ENCODE results near the gene NR2F1-AS1.
"Not testable (repeated sequence)": the region's sequence is repeated elsewhere in the genome, so short reads cannot be mapped to it uniquely, and the experiment has no call there.

NR2F1-AS1 gene

DNA sequence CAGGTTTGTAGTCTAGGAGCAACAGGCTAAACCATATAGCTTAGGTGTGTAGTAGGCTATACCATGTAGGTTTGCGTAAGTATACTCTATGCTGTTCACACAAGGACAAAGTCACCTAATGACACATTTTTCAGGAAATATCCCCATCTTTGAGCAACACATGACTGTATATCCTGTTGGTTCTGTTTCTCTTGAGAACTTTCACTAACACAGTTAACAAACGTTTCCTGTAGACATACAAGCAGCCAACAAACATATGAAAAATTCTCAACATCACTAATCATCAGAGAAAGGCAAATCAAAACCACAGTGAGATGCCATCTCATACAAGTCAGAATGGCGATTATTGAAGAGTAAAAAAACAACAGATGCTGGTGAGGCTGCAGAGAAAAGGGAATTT lies 68.2 kb downstream of the NR2F1-AS1 start:
- TF ChIP-seq, protein P1, sequence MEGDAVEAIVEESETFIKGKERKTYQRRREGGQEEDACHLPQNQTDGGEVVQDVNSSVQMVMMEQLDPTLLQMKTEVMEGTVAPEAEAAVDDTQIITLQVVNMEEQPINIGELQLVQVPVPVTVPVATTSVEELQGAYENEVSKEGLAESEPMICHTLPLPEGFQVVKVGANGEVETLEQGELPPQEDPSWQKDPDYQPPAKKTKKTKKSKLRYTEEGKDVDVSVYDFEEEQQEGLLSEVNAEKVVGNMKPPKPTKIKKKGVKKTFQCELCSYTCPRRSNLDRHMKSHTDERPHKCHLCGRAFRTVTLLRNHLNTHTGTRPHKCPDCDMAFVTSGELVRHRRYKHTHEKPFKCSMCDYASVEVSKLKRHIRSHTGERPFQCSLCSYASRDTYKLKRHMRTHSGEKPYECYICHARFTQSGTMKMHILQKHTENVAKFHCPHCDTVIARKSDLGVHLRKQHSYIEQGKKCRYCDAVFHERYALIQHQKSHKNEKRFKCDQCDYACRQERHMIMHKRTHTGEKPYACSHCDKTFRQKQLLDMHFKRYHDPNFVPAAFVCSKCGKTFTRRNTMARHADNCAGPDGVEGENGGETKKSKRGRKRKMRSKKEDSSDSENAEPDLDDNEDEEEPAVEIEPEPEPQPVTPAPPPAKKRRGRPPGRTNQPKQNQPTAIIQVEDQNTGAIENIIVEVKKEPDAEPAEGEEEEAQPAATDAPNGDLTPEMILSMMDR (IDR thresholded peaks at IDR 0.05; ENCODE audit: insufficient read depth, low read length, poor library complexity, severe bottlenecking): no peak
- no peak for DNase-seq (ENCODE audit: extremely low read depth, insufficient read length)
- H3K4me3 ChIP-seq (replicated peaks; ENCODE audit: low read depth, low read length): no peak overlapping the region

DNA sequence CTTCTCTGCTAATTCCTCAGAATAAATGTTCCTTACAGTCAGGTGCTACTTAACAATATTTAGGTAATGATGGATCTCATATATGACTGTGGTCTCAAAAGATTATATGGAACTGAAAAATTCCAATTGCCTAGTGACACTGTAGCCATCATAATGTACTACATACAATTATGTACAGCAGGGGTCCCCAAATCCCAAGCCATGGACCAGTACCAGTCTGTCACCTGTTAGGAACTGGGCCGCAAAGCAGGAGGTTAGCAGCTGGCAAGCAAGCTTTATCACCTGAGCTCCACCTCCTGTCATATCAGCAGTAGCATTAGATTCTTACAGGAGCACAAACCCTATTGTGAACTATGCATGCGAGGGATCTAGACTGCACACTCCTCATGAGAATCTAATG lies 69.6 kb downstream of the NR2F1-AS1 start:
- H3K4me3 ChIP-seq (replicated peaks; ENCODE audit: low read depth, low read length): no peak overlapping the region
- H3K27me3 ChIP-seq (replicated peaks; ENCODE audit: control insufficient read depth, insufficient read depth, low read length): no peaks in the 10 kb centered on the region
- no peak for DNase-seq (ENCODE audit: extremely low read depth, insufficient read length)
- TF ChIP-seq, protein P1 (IDR thresholded peaks at IDR 0.05; ENCODE audit: insufficient read depth, low read length, poor library complexity, severe bottlenecking): no peak
- no peaks in the 10 kb centered on the region for H3K36me3 ChIP-seq (ENCODE audit: control insufficient read depth, insufficient read depth, low read length)

More for the DNA sequence above, 68.2 kb downstream of the NR2F1-AS1 start:
- Histone ChIP-seq H3K27me3 (replicated peaks; ENCODE audit: control insufficient read depth, insufficient read depth, low read length) (no peaks in the 10 kb centered on the region), H3K36me3 (ENCODE audit: control insufficient read depth, insufficient read depth, low read length) (no peaks in the 10 kb centered on the region)

DNA sequence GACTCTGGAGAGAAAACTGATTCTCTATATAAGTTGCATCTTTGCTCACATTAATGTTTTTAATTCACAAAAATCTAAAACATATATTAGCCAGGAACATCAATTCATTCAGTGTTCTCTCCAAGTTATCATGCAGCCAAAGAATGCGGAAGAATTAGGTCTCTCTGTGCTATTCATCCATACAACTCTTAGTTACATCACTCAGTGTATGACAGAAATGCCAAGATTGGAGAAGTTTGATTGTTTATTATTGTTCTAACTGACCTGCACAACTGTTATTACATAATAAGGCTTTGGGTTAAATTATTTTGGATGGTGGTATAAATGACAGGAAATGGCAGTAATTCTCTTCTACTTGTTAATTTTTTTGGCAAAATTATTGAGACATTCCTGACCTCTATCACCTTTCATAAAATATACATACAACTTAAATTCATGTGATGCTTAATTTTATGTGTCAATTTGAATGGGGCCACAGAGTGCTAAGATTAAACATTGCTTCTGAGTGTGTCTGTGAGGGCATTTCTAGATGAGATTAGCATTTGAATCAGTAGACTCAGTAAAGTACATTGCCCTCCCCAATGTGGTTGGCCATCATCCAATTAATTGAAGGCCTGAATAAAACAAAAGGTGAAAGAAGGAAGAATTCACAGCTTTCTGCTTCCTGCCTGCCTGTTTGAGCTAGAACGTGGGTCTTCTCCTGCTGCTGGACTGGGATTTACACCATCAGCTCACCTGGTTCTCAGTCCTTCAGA lies 70.2 kb downstream of the NR2F1-AS1 start:
- Histone ChIP-seq H3K36me3 (ENCODE audit: control insufficient read depth, insufficient read depth, low read length) (no peaks in the 10 kb centered on the region), H3K4me3 (replicated peaks; ENCODE audit: low read depth, low read length) (no peak overlapping the region), H3K27me3 (replicated peaks; ENCODE audit: control insufficient read depth, insufficient read depth, low read length) (no peaks in the 10 kb centered on the region)
- TF ChIP-seq, protein P1 (IDR thresholded peaks at IDR 0.05; ENCODE audit: insufficient read depth, low read length, poor library complexity, severe bottlenecking): no peak
- DNase-seq (ENCODE audit: extremely low read depth, insufficient read length): no peak

DNA sequence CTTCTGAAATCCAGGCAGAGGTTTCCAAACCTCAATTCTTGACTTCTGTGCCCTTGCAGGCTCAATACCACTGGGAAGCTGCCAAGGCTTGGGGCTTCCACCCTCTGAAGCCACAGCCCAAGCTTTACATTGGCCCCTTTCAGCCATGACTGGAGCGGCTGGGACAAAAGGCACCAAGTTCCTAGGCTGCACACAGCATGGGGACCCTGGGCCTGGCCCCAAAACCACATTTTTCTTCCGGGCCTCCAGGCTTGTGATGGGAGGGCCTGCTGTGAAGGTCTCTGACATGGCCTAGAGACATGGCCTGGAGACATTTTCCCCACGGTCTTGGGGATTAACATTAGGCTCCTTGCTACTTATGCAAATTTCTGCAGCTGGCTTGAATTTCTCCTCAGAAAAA lies 75.5 kb downstream of the NR2F1-AS1 start:
- not testable (repeated sequence) for H3K36me3 ChIP-seq (ENCODE audit: control insufficient read depth, insufficient read depth, low read length); DNase-seq (ENCODE audit: extremely low read depth, insufficient read length); H3K27me3 ChIP-seq (replicated peaks; ENCODE audit: control insufficient read depth, insufficient read depth, low read length); H3K4me3 ChIP-seq (replicated peaks; ENCODE audit: low read depth, low read length)

DNA sequence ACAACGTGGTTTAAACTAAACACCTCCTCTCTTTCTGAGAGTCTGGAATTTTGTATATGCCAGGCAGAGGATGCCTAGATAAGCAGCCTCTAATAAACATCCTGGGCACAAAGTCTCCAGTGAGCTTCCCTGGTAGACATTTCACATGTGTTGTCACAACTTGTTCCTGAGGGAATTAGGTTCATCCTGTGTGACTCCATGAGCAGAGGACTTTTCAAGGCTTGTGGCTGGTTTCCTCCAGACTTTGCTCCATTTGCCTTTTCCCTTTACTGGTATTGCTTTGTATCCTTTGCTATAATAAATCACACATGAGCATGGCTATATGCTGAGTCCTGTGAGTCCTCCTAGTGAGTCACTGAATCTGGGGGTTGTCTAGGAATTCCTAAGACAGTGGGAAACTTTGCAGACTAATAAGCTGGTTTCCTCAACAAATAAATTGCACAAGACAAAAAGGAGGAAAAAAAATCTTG lies 77.4 kb downstream of the NR2F1-AS1 start:
- no peaks in the 10 kb centered on the region for H3K36me3 ChIP-seq (ENCODE audit: control insufficient read depth, insufficient read depth, low read length)
- H3K4me3 ChIP-seq (replicated peaks; ENCODE audit: low read depth, low read length): no peak overlapping the region
- H3K27me3 ChIP-seq (replicated peaks; ENCODE audit: control insufficient read depth, insufficient read depth, low read length): no peaks in the 10 kb centered on the region
- TF ChIP-seq, protein P1 (IDR thresholded peaks at IDR 0.05; ENCODE audit: insufficient read depth, low read length, poor library complexity, severe bottlenecking): no peak
- DNase-seq (ENCODE audit: extremely low read depth, insufficient read length): no peak

DNA sequence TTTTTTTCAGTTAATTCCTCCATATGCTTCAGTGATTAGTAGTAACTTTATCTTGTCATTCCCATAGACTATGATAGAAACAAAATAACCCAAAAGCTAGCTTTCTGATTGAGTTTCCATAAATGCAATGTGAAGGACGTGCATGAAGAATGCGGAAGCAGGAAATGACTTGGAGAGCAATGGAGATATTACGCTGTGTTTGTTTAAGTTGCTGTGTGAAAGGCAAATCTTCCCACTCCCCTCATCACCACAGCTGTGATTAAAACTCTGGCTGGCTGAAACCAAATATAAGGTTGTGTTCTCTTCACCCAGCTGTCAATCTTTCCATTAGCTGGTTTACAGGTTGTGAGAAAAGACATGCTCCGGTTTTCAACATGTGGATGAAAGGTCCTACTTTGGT lies 83.9 kb downstream of the NR2F1-AS1 start:
- no peak for DNase-seq (ENCODE audit: extremely low read depth, insufficient read length)

More for the DNA sequence above, 83.9 kb downstream of the NR2F1-AS1 start:
- no peaks in the 10 kb centered on the region for H3K36me3 ChIP-seq (ENCODE audit: control insufficient read depth, insufficient read depth, low read length)
- no peaks in the 10 kb centered on the region for H3K27me3 ChIP-seq (replicated peaks; ENCODE audit: control insufficient read depth, insufficient read depth, low read length)
- H3K4me3 ChIP-seq (replicated peaks; ENCODE audit: low read depth, low read length): no peak overlapping the region
- TF ChIP-seq, protein P1 (IDR thresholded peaks at IDR 0.05; ENCODE audit: insufficient read depth, low read length, poor library complexity, severe bottlenecking): no peak

Measured in GM06990 (cell line).